Ureter (tissue), 1 donor: ENCODE results near the gene SMG6. TPM values are rescaled to one million over a fixed set of nuclear protein-coding genes. Genes with fewer than 3 reads are reported as not detected.
"Not testable (repeated sequence)": the region's sequence is repeated elsewhere in the genome, so short reads cannot be mapped to it uniquely, and the experiment has no call there.

ENCODE experiments used
- DNase-seq: peaks from one replicate; pipeline ENCODE4 v3.0.0-alpha.2; 2020; ENCODE audit warnings: low spot score
- total RNA-seq: library from RNA; stranded (reverse); gene quantifications from one replicate; pipeline ENCODE4 v1.2.4, GENCODE V29; 2023
- donor health status: DM: yes; HTN: yes; CAD: no.

Gene SMG6
- total RNA-seq, 1 donor from 2014 or later = 58.4 TPM

DNA sequence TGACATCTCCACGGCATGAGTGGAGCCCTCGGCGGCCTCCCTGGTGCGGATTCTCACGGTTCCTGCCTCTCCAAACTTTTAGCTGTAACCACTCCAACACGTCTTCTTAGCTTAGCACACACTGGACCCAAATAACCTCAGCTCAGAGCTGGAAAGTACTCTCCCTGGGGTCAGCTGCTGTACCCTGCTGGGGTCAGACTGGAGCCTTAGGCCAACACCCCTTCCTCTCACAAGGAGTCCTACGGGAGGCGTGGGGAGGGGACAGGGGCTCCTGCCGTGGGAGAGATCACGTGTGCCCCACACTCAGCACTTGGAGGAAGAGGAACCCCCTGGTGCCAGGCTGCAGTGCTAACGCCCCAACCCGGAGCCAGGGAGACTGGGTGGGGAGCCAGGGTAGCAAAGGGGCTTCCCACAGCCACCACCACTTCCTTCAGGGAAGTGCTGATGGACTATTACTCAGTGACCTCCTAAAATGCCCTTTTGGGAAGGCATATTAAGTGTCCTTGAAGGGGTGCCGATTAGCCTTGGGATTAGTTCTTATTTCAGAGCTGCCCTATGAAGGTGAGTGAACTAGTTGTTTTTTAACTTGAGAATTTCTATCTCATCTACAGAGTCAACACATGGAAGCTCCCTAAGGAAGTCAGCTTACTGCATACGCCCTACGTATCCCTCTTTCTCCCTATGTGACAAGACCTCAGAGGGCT is 124.6 kb downstream of the SMG6 start:
- DNase-seq = no peak

DNA sequence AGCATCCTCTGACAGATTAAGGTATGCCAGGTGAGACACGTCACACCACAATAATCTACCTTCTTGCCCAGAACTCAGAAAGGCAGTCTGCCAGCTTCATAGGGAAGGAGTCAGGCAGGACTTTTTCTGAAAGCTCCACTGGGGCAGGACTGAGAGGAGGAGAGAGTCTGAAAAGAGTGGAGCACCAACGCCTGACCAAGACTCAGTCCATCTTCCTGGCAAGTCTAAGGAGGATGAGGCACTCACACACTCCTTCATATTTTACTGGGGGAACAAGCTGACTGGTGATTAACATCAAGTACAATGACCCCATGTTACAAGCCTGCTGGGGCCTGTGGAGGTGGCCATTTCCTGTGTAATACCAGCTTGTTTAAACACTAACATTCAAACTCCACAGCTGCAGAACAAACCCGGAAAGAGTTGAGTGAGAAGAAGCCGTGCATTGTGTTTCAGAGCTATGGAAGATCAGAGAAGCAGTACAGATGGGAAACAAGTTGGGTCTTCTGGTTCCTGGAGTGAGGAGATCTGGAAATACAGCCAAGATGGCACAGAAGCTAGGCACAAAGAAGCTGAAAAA is 126.3 kb downstream of the SMG6 start:
- DNase-seq = peak; percentile 62

DNA sequence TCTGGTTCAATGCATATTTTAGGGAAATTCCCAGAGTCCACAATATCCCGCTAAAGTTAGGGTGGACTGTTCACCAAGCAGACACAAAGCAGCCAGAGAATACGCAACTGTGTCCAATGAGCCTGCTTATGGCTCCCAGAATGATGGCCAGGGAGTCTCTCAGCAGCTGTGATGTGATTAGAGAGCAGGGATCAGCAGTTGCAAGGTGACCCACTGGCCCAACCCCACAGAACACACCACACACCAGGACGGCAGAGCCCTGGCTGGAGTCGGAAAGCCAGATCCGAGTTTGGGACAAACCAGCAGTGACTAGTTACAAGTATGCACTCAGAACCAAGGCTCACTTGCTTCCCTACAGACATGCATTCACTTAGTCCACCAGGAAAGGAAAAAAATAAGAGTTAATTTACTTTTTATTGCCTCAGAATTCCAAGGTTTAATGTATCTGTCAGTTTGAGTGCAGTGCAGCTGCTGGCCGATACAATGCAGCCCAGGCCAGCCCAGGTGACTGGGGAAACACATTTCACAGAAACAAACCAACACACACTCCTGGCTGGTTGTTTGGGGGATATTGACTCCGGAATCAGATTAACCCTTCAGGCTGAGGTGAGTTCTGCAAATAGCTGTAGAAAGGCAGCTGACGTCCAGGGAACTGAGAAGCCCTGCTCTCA is 127.0 kb downstream of the SMG6 start:
- no peak for DNase-seq

DNA sequence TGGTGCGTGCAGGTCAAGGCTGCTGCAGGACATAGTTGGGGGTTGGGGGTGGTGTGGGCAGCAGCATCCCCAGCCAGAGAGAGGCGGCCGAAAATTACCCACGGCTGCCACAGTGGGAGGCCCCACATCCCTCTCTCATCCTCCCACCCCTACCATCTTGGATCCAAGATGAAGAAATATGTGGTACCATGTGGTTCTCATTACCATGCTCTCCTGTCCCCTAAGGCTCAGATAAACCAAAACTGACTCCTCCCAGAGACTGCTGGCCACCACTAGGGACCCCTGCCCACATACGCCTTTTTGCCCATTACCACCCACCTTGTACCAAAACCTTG is 128.3 kb downstream of the SMG6 start:
- no peak for DNase-seq

DNA sequence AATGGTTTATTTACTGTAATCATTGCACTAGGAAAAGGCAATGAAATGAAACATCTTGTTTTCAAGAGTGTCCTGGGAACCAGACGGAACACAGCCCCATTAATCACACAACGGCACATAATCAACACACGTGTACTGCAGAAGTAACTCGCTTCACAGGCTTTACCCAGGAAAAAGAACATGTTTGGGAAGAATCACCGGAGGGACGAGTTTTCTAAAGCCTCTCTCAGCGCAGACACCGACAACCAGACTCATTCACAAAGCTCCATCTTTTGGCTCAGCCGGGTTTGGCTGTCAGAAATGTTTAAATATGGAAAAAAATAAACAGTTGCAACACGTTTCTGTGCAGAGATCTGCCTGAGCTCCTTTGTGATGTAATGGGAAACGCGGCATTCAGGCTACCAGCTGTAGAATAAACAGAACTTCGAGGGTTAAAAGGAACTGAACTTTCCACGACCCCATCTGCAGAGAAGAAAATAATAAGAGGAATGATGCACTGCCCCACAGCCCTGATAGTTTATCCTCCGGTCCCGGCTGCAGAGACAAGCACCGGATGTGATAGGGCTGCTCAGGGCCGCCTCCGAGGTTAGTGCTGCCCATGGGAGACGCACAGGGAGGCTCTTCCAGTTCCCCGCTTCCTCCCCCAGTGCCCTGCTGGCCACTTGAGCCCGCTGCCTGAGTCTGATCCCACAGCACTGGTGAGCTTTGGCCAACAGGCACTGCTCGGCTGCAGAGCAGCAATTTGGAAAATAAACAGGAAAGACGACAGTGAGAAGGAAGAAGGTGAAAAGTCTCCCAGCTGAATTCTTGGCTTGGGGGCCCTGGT is 128.9 kb downstream of the SMG6 start:
- peak; percentile 69 for DNase-seq

DNA sequence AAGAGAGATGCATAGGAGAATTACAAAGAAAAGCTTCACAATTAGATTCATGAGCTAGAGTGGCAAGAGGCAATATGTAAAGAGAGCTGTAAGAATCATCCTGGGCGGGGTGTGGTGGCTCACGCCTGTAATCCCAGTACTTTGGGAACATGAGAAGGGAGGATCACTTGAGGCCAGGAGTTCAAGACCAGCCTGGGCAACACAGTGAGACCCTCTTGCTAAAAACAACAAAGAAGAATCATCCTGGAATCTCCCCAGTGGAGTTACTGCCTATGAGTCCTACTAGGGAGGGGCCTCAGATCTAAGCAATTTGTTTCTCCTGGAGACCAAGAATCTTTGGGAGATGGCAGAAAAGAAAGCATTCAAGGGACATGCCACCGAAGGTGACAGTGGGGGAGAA is 129.6 kb downstream of the SMG6 start:
- DNase-seq = no peak

DNA sequence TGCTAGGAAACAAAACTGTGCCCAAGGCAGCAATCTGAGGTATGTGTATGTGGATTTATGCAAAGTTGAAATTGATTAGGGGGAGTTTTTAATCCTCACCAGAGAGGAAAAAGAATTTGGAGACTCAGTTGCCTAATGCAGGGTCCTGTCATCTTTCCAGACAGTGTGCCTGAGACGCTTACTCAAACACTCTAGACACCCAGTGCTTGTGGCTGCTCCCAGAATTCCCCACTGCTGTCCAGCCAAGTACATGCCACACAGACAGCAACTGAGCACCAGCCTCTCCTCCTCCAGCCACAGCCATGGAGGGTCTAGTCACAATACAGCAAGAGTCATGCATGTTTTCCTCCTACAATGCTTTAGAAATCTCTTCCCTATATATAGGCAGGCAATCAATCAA is 130.6 kb downstream of the SMG6 start:
- DNase-seq = no peak

DNA sequence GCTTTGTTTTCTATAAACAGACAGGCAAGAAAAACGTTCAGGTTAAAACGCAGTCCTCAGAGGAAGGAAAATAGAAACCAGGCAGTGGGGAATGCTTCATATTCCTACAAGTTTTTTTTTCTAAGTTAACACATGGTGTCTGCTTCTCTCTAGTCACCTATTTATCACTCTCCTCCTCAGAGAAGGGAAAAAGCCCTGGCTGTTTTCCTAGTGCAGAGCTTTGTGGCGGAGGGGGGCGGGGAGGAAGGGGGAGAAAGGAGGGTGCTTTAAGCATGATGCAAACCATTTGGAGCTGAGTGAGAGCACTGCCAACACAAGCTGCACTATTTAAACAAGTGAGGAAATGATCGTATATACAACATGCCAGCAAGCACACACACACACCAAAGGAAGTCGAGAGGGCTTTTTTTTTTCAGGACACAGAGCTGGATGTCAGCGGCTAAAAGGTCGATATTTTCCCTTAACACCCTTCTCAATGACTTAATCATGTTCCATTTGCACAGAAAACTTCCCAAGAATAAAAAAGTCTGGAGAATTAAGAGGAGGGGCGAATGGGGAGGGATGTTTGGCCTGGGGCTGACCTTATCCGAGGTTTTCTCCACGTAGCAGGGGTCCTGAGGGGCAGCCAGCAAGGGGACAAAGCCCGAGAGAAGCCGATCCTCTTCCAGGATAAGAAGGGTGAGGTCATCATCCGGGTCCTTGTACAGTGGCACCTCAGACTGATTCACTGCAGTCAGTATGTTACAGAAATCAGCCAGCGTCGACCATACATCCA is 131.3 kb downstream of the SMG6 start:
- DNase-seq = peak; percentile 88

DNA sequence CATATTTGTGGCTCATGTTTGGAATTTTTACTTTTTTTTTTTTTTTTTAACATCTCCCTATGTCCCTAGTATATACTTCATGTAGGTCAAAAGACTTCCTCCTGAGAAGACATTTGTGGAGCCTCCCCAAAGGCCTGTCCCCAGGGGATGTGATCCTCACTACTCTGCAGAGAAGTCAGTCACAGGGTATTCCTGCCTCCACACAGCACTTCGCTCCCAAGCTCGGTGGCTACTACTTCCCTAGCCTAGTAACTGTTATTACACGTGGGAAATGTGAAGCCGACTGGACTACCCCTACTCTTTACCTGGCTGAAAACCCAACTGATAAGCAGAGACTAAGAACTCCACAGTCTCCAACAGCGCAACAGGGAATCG is 131.9 kb downstream of the SMG6 start:
- DNase-seq = no peak

DNA sequence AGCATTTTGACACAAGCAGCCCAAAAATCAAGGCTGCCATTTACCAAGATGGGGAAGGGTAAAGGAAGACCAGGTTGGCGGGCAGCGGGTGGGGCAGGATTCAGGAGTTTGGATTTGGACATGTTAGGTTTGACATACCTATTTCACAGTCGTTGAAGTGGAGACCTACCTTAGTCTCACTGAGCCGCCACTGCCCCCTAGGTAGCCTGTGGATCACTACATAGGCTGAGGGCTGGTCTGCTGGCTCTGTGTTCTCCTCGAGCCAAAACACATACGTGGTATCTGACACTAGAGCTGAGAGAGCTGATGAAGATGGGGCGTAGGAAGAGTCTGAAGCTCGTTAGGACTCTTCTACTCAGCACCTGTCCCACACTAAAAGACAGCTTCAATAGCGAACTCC is 133.6 kb downstream of the SMG6 start:
- DNase-seq = no peak

DNA sequence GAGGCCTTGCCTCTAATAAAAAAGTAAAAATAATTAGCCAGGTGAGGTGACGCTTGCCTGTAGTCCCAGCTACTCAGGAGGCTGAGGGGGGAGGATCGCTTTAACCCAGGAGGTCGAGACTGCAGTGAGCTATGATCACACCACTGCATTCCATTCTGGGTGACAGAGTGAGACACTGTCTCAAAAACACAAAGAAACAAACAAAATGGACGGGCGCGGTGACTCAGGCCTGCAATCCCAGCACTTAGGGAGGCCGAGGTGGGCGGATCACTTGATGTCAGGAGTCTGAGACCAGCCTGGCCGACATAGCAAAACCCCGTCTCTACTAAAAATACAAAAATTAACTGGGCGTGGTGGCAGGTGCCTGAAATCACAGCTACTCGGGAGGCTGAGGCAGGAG is 137.9 kb downstream of the SMG6 start:
- DNase-seq = not testable (repeated sequence)

DNA sequence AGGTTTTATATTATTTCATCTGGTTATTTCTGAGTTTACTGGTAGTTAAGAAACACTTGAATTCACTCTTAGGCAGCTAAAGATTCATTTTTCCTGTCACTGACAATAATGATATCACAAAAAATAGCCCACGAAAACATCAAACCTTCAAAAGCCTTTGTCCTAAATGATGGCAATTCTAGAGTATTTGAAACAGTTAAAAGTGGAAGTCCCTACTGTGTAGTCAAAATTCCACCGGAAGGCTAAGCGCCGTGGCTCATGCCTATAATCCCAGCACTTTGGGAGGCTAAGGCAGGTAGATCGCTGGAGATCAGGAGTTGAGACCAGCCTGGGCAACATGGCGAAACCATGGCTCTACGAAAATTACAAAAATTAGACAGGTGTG is 145.2 kb downstream of the SMG6 start:
- DNase-seq = no peak

DNA sequence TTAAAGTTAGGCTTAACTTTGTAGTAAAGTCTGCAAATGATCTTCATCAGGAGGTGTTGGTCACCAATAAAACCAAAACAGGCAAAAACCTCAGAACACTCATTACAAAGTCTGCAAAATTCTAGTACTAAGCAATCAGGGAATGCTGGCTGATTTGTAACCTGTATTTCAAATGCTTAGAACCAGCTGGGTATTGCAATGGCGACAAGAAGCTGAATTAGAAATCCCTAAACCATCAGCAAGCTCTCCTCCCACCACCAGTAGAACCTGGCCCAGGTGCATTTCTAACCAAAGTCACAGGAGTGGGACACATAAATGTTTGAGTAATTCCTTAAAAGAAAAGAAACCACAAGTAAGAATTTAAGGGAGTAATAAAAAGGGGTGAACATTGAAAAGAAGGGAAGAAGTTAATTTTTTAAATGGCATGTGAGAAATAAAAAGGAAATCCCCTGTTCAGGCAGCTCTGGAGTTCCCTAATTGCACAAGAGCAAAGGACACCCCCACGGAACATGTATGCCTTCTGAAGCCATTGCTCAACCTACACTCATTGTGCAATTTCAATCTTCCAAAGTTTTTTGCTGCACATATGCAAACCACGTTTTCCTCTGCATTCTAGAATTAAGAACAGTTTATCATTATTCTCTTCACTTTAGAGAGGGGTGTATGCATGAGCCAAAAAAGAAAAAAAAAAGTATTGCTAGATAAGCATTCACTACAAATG is 145.8 kb downstream of the SMG6 start:
- DNase-seq = no peak

DNA sequence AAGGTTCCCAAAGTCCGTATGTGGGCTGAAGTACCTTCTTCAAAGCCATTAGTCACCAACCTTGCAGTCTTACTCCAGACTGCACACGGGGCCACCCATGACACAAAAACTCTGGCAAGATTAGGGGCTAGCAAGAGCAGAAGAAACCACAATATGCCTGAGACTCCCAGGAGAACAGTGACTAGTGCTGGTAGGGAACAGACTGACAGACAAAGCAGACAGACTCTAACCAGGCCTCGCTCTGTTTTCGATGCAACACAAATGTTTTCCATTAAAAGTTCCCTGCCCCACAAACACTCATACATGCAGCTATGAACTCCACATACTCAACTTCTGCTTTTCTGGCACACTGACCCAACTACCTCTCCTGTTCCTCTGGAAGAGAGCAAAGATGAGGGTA is 146.5 kb downstream of the SMG6 start:
- no peak for DNase-seq

DNA sequence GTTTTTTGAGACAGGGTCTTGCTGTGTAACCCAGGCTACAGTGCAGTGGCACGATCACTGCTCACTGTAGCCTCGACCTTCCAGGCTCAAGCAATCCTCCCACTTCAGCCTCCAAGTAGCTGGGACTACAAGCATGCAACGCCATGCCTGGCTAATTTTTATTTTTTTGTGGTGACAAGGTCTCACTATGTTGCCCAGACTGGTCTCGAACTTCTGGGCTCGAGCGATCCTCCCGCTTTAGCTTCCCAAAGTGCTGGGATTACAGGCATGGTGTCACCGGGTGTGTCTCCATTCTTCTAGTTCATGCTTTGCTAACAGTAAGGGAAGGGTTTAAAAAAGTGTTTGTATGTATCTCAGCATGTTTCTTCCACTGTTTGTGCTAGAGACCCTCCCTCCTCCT is 146.9 kb downstream of the SMG6 start:
- DNase-seq = no peak

DNA sequence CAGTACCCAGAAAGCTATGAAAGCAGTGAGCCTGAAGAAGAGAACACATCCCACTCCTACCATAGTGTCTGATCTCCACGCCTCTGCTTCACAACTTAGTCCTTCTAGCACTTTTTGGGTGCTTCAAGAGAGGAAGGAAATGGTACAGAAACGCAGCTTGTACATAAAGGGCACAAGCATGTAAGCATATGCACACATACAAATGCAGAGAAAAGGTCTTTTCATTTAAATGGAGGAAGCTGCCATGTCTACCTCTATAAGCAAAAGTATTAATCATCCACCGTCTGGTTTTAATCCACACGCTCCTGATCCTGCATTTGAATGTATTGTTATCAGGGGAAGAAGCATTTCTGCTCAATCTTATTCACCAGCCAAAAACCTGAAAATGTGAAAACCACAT is 148.0 kb downstream of the SMG6 start:
- no peak for DNase-seq

DNA sequence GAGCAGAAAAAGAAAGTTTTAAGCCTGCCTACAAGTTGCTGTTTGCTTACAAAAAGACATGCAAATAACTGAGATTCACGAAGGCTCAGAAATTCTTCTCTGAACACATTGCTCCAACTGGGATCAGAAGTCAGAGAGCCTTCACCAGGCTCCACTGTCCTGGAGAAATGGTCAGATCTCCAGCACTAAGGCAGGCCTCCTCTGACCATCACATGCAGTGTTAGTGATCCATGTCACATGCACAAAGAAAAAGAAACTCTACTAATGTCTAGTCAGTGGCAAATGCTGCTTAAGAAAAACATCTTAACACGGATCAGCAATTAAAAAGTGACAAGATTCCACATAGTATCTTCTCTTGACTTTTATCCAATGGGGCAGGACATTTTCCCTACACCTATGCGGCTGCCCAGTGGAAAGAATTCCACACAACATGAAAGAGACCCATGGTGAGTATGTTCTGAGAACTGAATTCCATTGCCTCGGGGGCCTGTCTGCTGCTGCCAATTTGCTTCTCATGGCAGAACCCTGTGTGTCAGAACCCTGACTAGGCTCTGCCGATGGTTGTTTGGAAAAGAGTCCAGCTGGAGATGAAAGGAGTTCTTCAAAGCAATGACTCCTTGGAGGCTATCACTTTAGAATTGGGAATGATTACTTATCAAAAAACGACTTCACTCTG is 152.1 kb downstream of the SMG6 start:
- no peak for DNase-seq

DNA sequence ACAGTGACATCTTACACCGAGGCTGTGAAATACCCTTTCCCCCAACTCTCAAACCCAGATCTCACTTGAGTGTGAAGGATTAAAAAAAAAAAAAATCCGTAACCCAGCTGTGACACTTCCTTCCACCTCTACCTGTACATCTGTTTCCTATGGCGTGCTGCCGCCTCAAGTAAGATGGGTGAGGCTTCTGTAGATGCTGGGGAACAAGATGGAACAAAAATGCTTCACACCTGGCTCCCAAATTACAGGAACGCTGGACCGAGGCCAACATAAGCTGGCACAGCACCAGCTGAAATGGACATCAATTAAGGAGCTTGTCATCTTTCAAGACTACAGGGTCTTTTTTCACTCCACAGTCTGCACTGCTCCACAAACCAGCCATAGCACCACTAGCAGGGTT is 152.8 kb downstream of the SMG6 start:
- no peak for DNase-seq

DNA sequence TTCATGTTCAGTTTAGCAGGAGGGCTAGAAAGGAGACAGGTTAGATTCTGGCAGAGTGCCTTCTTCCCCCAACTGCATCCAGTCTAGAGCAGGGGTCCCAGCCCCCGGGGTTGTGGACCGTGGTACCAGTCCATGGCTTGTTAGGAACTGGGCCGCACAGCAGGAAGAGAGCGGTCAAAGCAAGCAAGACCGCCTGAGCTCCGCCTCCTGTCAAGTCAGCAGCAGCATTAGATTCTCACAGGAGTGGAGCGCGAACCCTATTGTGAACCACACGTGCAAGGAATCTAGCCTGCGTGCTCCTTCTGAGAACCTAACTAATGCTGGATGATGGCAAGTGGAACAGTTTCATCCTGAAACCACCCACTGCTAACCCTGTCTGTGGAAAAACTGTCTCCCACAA is 153.7 kb downstream of the SMG6 start:
- no peak for DNase-seq

DNA sequence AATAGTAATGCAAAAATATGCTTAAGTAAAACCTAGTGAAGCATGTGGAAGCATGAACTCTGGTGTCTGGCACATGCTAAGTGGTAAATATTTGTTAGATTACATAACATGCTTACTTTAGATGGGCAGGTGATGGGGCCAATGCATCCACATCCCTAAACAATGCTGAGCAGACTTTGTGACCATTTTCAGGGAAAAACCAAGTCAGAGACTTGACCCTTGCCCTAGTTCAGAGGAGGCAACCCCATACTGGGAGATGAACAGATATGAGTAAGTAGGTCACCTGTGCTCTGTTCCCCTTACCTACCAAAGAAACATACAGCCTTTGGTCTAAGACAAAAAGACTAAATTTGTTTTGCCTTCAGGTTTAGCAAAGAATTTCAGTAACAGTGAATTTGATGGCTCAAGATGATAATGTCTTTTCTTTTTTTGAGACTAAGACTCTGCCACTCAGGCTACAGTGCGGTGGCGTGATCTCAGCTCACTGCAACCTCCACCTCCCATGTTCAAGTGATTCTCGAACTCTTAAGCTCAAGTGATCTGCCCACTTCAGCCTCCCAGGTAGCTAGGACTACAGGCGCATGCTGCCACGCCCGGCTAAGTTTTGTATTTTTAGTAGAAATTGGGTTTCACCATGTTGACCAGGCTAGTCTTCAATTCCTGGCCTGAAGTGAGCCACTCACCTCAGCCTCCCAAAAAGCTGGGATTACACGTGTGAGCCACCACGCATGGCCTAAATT is 157.3 kb downstream of the SMG6 start:
- no peak for DNase-seq
